Gastroesophageal sphincter (tissue), 4 donors: Measurements from ENCODE around the gene FBXO44. TPM values are rescaled to one million over a fixed set of nuclear protein-coding genes. Genes with fewer than 3 reads are reported as not detected.
A peak's percentile ranks its signal among the peaks of the same experiment; 100 is the strongest.

Experiments used
- ATAC-seq: fragments of 150-250 bp; one replicate; pipeline ENCODE4 v1.9.1; 2016; ENCODE audit warnings: mild to moderate bottlenecking, moderate library complexity
- H3K27ac ChIP-seq, 4 donors: fragments of 200-600 bp; sonication (generic) in 3 of 4; 1 replicate in 3 of 4; 2 replicates in 1 of 4; pipeline ENCODE4 v1.5.1; 2016 to 2019
- H3K27me3 ChIP-seq: fragments of 200-600 bp; sonication (generic); one replicate; pipeline ENCODE4 v1.5.1; 2019
- H3K36me3 ChIP-seq, 2 donors: fragments of 200-600 bp; sonication (generic); one replicate each; pipeline ENCODE4 v1.5.1; 2019; ENCODE audit warnings: control low read depth in 1 of 2
- H3K4me1 ChIP-seq, 3 donors: fragments of 200-600 bp; sonication (generic); 1 replicate in 2 of 3; 2 replicates in 1 of 3; pipeline ENCODE4 v1.5.1; 2016 to 2019; ENCODE audit warnings: control low read depth in 2 of 3
- H3K4me3 ChIP-seq, 2 donors: fragments of 200-600 bp; sonication (generic); one replicate each; pipeline ENCODE4 v1.5.1; 2019; ENCODE audit warnings: mild to moderate bottlenecking in 1 of 2, moderate library complexity in 1 of 2
- H3K9me3 ChIP-seq, 3 donors: fragments of 200-600 bp; sonication (generic); one replicate each; pipeline ENCODE4 v1.5.1; 2017 to 2019; ENCODE audit warnings: control low read depth in 2 of 3
- CTCF ChIP-seq, 4 experiments: fragments of 200-600 bp in 2 of 4; fragments of 450-650 bp in 2 of 4; sonication (generic) in 1 of 4; IDR thresholded peaks; one replicate each; pipeline ENCODE4 v1.5.1; 2017 to 2019; ENCODE audit warnings: antibody characterized with exemption in 4 of 4, mild to moderate bottlenecking in 2 of 4, moderate library complexity in 2 of 4
- EP300 ChIP-seq: sonication (generic); formaldehyde crosslinking; IDR thresholded peaks from one replicate; pipeline ENCODE4 v1.6.1; 2017; ENCODE audit warnings: antibody characterized with exemption, mild to moderate bottlenecking
- POLR2A ChIP-seq, 2 donors: fragments of 450-650 bp; IDR thresholded peaks; one replicate each; pipeline ENCODE4 v1.6.1; 2017; ENCODE audit warnings: antibody characterized with exemption in 2 of 2, mild to moderate bottlenecking in 2 of 2, moderate library complexity in 1 of 2
- POLR2AphosphoS5 ChIP-seq: sonication (generic); formaldehyde crosslinking; IDR thresholded peaks from one replicate; pipeline ENCODE4 v1.6.1; 2017; ENCODE audit warnings: antibody characterized with exemption
- WGBS, 2 donors: methylation state at CpG; one replicate each; pipeline ENCODE4 v1.1.5; 2018; ENCODE audit warnings: low coverage in 1 of 2; 5-methylcytosine and 5-hydroxymethylcytosine counted together
- total RNA-seq, 4 donors: library from RNA; depleted of rRNA; stranded (reverse); fragments of >200 nt; gene quantifications; one replicate each; pipeline ENCODE4 v1.1.0, GENCODE V29; 2016

Gene FBXO44
- total RNA-seq, 4 donors from 2014 or later, result 10.5 to 22.9 (median 17.2) TPM

- TF ChIP-seq POLR2AphosphoS5 (no peak), EP300 (no peak), POLR2A (IDR thresholded peaks at IDR 0.05) (no peak), CTCF (IDR thresholded peaks at IDR 0.05) (no peak)
- ATAC-seq, result no peak
- Histone ChIP-seq H3K36me3 (no peaks in the 10 kb centered on the region), H3K4me3 (peak overlapping the region in 1 of 2 donors; percentile 36), H3K27ac (no peak overlapping the region), H3K9me3 (no peaks in the 10 kb centered on the region), H3K27me3 (peaks cover 78% of the 10 kb centered on the region), H3K4me1 (peaks cover 0 to 27% (median 18%) of the 10 kb centered on the region in 3 donors)
- WGBS, 2 donors, result 0 to 13% methylated on average over 9 to 13 of the region's 64 CpGs
These were observed 36.0 kb downstream of the FBXO44 start for GRCh38 chr1:11690397-11691301.

GRCh38 chr1:11691302-11691914 is 36.7 kb downstream of the FBXO44 start, which contains the start of gene DRAXIN:
Gene DRAXIN (plus strand): TSS chr1:11691710. CDS start chr1:11706259, 14,549 bp downstream.
- Histone ChIP-seq H3K27me3 (peaks cover 83% of the 10 kb centered on the region), H3K4me1 (peaks cover 0 to 27% (median 18%) of the 10 kb centered on the region in 3 donors), H3K27ac (no peak within 1 kb of the TSS), H3K9me3 (no peaks in the 10 kb centered on the region), H3K36me3 (no peaks in the 10 kb centered on the region), H3K4me3 (peak within 1 kb of the TSS in 1 of 2 donors; percentile 36)
- no CpG with 5 or more reads among the region's 78 CpGs for WGBS, 2 donors
- ATAC-seq, result no peak
- no peak for TF ChIP-seq POLR2A (IDR thresholded peaks at IDR 0.05)
- no peak for TF ChIP-seq CTCF (IDR thresholded peaks at IDR 0.05)
- TF ChIP-seq POLR2AphosphoS5, result no peak
- TF ChIP-seq EP300, result no peak

- TF ChIP-seq POLR2AphosphoS5, result no peak
- no peak for TF ChIP-seq CTCF (IDR thresholded peaks at IDR 0.05)
- no peak for TF ChIP-seq EP300
- no peak for ATAC-seq
- H3K9me3 ChIP-seq, result no peaks in the 10 kb centered on the region
- H3K27me3 ChIP-seq, result peaks cover 88% of the 10 kb centered on the region
- no peak overlapping the region for H3K27ac ChIP-seq
- WGBS, 2 donors, result 0% methylated on average over 19 of the region's 64 CpGs; no CpG with 5 or more reads in 1 of the 2 donors
- peak overlapping the region in 1 of 2 donors; percentile 36 for H3K4me3 ChIP-seq
- no peaks in the 10 kb centered on the region for H3K36me3 ChIP-seq
- peaks cover 0 to 27% (median 18%) of the 10 kb centered on the region in 3 donors for H3K4me1 ChIP-seq
These were observed 37.4 kb downstream of the FBXO44 start for GRCh38 chr1:11691928-11692711.

- TF ChIP-seq EP300 (no peak), CTCF (IDR thresholded peaks at IDR 0.05) (no peak), POLR2A (IDR thresholded peaks at IDR 0.05) (no peak), POLR2AphosphoS5 (no peak)
- WGBS, 2 donors, result 13 to 36% methylated on average over 4 of the region's 6 CpGs
These were observed 38.4 kb downstream of the FBXO44 start for GRCh38 chr1:11693024-11693590.

More at GRCh38 chr1:11693024-11693590, 38.4 kb downstream of the FBXO44 start:
- Histone ChIP-seq H3K4me1 (peaks cover 0 to 27% (median 18%) of the 10 kb centered on the region in 3 donors), H3K36me3 (no peaks in the 10 kb centered on the region), H3K27me3 (peaks cover 85% of the 10 kb centered on the region), H3K4me3 (no peak overlapping the region), H3K27ac (no peak overlapping the region), H3K9me3 (no peaks in the 10 kb centered on the region)
- ATAC-seq, result peak; percentile 40
